GM23248 (cell line): ENCODE measurements around the gene CLK2. TPM values are rescaled to one million over a fixed set of nuclear protein-coding genes. Genes with fewer than 3 reads are reported as not detected.

ENCODE experiments used
- polyA plus RNA-seq: library from polyadenylated mRNA; unstranded; fragments of >200 nt; fragmentation: Nextera tagmentation; extraction: Ambion mirVana; gene quantifications from 2 replicates; pipeline ENCODE4 v1.2.1, GENCODE V29; 2016
- total RNA-seq: library from RNA; depleted of rRNA; stranded (reverse); fragments of >200 nt; shearing (Covaris generic); gene quantifications from 2 replicates; pipeline ENCODE4 v1.2.3, GENCODE V29; 2014; rRNA removed

Gene CLK2
- total and polyA plus RNA-seq, 2 experiments from 2014 or later, result 10.4 to 16.8 TPM

Other genes with a start within 250 kb of the CLK2 start
- not detected in 2 replicates for gene DCST2, start 239.7 kb downstream of the CLK2 start, total RNA-seq
- 0.14 and 0.16 TPM in 2 replicates for gene DCST2, start 239.7 kb downstream of the CLK2 start, polyA plus RNA-seq
- not detected in 2 replicates for gene DCST1, start 239.7 kb downstream of the CLK2 start, total RNA-seq
- gene DCST1, start 239.7 kb downstream of the CLK2 start, polyA plus RNA-seq, result not detected in 2 replicates
- 85.6 and 109 TPM in 2 replicates for gene ADAM15, start 222.2 kb downstream of the CLK2 start, total RNA-seq
- 73.0 and 80.4 TPM in 2 replicates for gene ADAM15, start 222.2 kb downstream of the CLK2 start, polyA plus RNA-seq
- 2.4 and 5.5 TPM in 2 replicates for gene EFNA4, start 209.8 kb downstream of the CLK2 start, total RNA-seq
- 4.4 and 4.6 TPM in 2 replicates for gene EFNA4, start 209.8 kb downstream of the CLK2 start, polyA plus RNA-seq
- 1.4 and 3.0 TPM in 2 replicates for gene EFNA3, start 194.7 kb downstream of the CLK2 start, total RNA-seq
- gene EFNA3, start 194.7 kb downstream of the CLK2 start, polyA plus RNA-seq, result 2.5 and 2.7 TPM in 2 replicates
- gene EFNA1, start 145.6 kb downstream of the CLK2 start, total RNA-seq, result not detected in 2 replicates
- gene EFNA1, start 145.6 kb downstream of the CLK2 start, polyA plus RNA-seq, result not detected in 2 replicates
- 33.4 and 34.1 TPM in 2 replicates for gene SLC50A1, start 137.7 kb downstream of the CLK2 start, total RNA-seq
- 55.1 and 58.3 TPM in 2 replicates for gene SLC50A1, start 137.7 kb downstream of the CLK2 start, polyA plus RNA-seq
- gene DPM3, start 133.0 kb downstream of the CLK2 start, total RNA-seq, result 21.8 and 50.7 TPM in 2 replicates
- gene DPM3, start 133.0 kb downstream of the CLK2 start, polyA plus RNA-seq, result 75.3 and 82.3 TPM in 2 replicates
- 92.7 and 189 TPM in 2 replicates for gene KRTCAP2, start 100.2 kb downstream of the CLK2 start, total RNA-seq
- 480 and 484 TPM in 2 replicates for gene KRTCAP2, start 100.2 kb downstream of the CLK2 start, polyA plus RNA-seq
- 3.4 TPM in 2 replicates for gene TRIM46, start 99.7 kb downstream of the CLK2 start, total RNA-seq
- 1.6 and 2.1 TPM in 2 replicates for gene TRIM46, start 99.7 kb downstream of the CLK2 start, polyA plus RNA-seq
- gene THBS3, start 65.6 kb downstream of the CLK2 start, total RNA-seq, result 20.6 and 21.4 TPM in 2 replicates
- 14.9 and 16.6 TPM in 2 replicates for gene THBS3, start 65.6 kb downstream of the CLK2 start, polyA plus RNA-seq
- 39.6 and 61.4 TPM in 2 replicates for gene MTX1, start 64.8 kb downstream of the CLK2 start, total RNA-seq
- 69.2 and 78.6 TPM in 2 replicates for gene MTX1, start 64.8 kb downstream of the CLK2 start, polyA plus RNA-seq
- gene ENTREP3, start 18.0 kb downstream of the CLK2 start, total RNA-seq, result 6.4 and 8.0 TPM in 2 replicates
- gene ENTREP3, start 18.0 kb downstream of the CLK2 start, polyA plus RNA-seq, result 8.0 TPM in 2 replicates
- gene SCAMP3, start 11.1 kb downstream of the CLK2 start, total RNA-seq, result 53.6 and 80.5 TPM in 2 replicates
- 135 and 141 TPM in 2 replicates for gene SCAMP3, start 11.1 kb downstream of the CLK2 start, polyA plus RNA-seq
- gene HCN3, start 4.0 kb upstream of the CLK2 start, total RNA-seq, result 0.76 and 1.4 TPM in 2 replicates
- 1.6 and 1.9 TPM in 2 replicates for gene HCN3, start 4.0 kb upstream of the CLK2 start, polyA plus RNA-seq
- gene PKLR, start 27.9 kb upstream of the CLK2 start, total RNA-seq, result not detected in 2 replicates
- 0.08 TPM in 1 of 2 replicates, not detected in the other for gene PKLR, start 27.9 kb upstream of the CLK2 start, polyA plus RNA-seq
- gene FDPS, start 35.4 kb upstream of the CLK2 start, total RNA-seq, result 96.3 and 103 TPM in 2 replicates
- gene FDPS, start 35.4 kb upstream of the CLK2 start, polyA plus RNA-seq, result 106 and 116 TPM in 2 replicates
- gene RUSC1, start 47.4 kb upstream of the CLK2 start, total RNA-seq, result 31.9 and 34.4 TPM in 2 replicates
- gene RUSC1, start 47.4 kb upstream of the CLK2 start, polyA plus RNA-seq, result 30.4 and 32.6 TPM in 2 replicates